Ovary (tissue), 9 donors: ENCODE data around the gene LAMP2. TPM values are rescaled to one million over a fixed set of nuclear protein-coding genes. Genes with fewer than 3 reads are reported as not detected.

Experiments
- DNase-seq, 5 donors: peaks; one replicate each; pipeline ENCODE4 v3.0.0-alpha.2; 2019 to 2020
- H3K27ac ChIP-seq, 2 donors: fragments of 200-600 bp; one replicate each; pipeline versions ENCODE4 v1.5.1 to v1.8.0; 2019 to 2022
- H3K27me3 ChIP-seq: fragments of 200-600 bp; one replicate; pipeline ENCODE4 v1.8.0; 2022
- H3K36me3 ChIP-seq: fragments of 200-600 bp; sonication (generic); one replicate; pipeline ENCODE4 v1.5.1; 2019
- H3K4me1 ChIP-seq: one replicate; pipeline ENCODE4 v1.8.1; 2013; ENCODE audit warnings: mild to moderate bottlenecking, moderate library complexity; ENCODE audit not compliant: insufficient read depth
- H3K4me3 ChIP-seq: fragments of 200-600 bp; sonication (generic); one replicate; pipeline ENCODE4 v1.5.1; 2017
- H3K9me3 ChIP-seq, 2 donors: fragments of 200-600 bp in 1 of 2; sonication (generic) in 1 of 2; one replicate each; pipeline versions ENCODE4 v1.5.1 to v1.8.1; 2013 to 2019; ENCODE audit warnings: mild to moderate bottlenecking in 1 of 2, moderate library complexity in 1 of 2
- CTCF ChIP-seq, 3 donors: fragments of 450-650 bp in 2 of 3; fragments of 200-600 bp in 1 of 3; IDR thresholded peaks; one replicate each; pipeline versions ENCODE4 v1.5.1 to v1.8.0; 2016 to 2022; ENCODE audit warnings: antibody characterized with exemption in 3 of 3, mild to moderate bottlenecking in 1 of 3
- EP300 ChIP-seq: sonication (generic); formaldehyde crosslinking; IDR thresholded peaks from one replicate; pipeline ENCODE4 v1.6.1; 2017; ENCODE audit warnings: antibody characterized with exemption
- POLR2A ChIP-seq: fragments of 450-650 bp; IDR thresholded peaks from one replicate; pipeline ENCODE4 v1.6.1; 2017; ENCODE audit warnings: antibody characterized with exemption, mild to moderate bottlenecking, moderate library complexity
- WGBS, 3 donors: extraction: QIAGEN DNeasy Blood & Tissue Kit in 1 of 3; methylation state at CpG; one replicate each; pipeline versions ENCODE4 v1.1.5 to v1.1.7; 2013 to 2017; 5-methylcytosine and 5-hydroxymethylcytosine counted together
- intact Hi-C, 4 donors: fragments of 100-400 bp; cut with DNase I; formaldehyde crosslinking; loops; one replicate each; pipeline versions ENCODE4 v1.11.0 to v1.15.1; 2022 to 2023
- polyA plus RNA-seq, 2 donors: library from polyadenylated mRNA; stranded (reverse); fragments of 200-250 nt in 1 of 2; fragments of 350-450 nt in 1 of 2; fragmentation: Illumina TruSeq in 1 of 2; extraction: RNeasy Lipid Tissue Mini Kit (QIAGEN cat#74804) in 1 of 2; gene quantifications; one replicate each; pipeline ENCODE4 v1.2.3, GENCODE V29; 2013 to 2014
- total RNA-seq, 7 donors: library from RNA; depleted of rRNA in 2 of 7; stranded (reverse); fragments of >200 nt in 2 of 7; fragmentation: NEBNext Ultra II Directional in 3 of 7; extraction: Animal tissue kit (Norgen Biotek cat#: 25700) in 3 of 7; gene quantifications; one replicate each; pipeline versions ENCODE4 v1.1.0 to v1.2.4, GENCODE V29; 2016 to 2023
- donor health status: DM: no; HTN: no; CAD: no; lungs with moderate emphysema.
- donor health status: DM: no; HTN: no; CAD: no.
- donor health status: Bipolar disorder and iron deficiency.
- donor health status: DM: yes; HTN: yes; CAD: no.
- donor health status: DM: no; HTN: no; CAD: no.
- donor health status: DM: yes; HTN: yes; CAD: no.

Gene LAMP2
- total and polyA plus RNA-seq, 9 donors = 55.2 to 170 (median 87.3) TPM

- intact Hi-C loops = no loop called here
- 27 to 51% (median 28%) methylated on average over 2 of the region's 2 CpGs for WGBS, 3 donors
- Histone ChIP-seq H3K36me3 (no peaks in the 10 kb centered on the region), H3K27ac (no peak overlapping the region), H3K27me3 (no peaks in the 10 kb centered on the region), H3K4me3 (no peak overlapping the region), H3K9me3 (no peaks in the 10 kb centered on the region), H3K4me1 (no peaks in the 10 kb centered on the region)
- DNase-seq = no peak
- TF ChIP-seq EP300 = no peak
- no peak for TF ChIP-seq POLR2A
- TF ChIP-seq CTCF (IDR thresholded peaks at IDR 0.05) = no peak
Observed at GRCh38 chrX:120419463-120419862, 49.6 kb downstream of the LAMP2 start.

DNA sequence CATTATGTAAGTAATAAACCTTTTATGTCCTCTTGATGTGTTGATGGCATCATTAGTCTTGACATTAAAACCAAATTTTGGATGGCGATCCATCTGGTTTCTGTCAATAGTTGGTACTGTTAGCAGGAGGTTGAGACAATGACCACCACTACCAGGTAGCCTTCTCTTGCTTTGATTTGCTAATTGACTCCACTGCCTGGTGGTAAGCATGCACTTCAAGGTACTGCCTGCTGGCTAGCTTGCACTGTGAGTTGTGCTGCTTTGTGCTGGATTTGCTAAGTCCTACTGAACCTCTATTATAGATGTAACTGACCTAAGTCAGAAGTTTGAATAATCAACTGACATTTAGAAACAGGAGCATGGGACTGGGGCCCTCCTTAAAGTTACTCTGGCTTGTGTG lies 60.9 kb downstream of the LAMP2 start:
- no peak for TF ChIP-seq POLR2A
- no peak for TF ChIP-seq CTCF (IDR thresholded peaks at IDR 0.05)
- TF ChIP-seq EP300 = no peak

GRCh38 chrX:120406638-120407037 lies 62.5 kb downstream of the LAMP2 start:
- H3K27me3 ChIP-seq = no peaks in the 10 kb centered on the region
- TF ChIP-seq POLR2A (no peak), CTCF (IDR thresholded peaks at IDR 0.05) (no peak), EP300 (no peak)
- 73 to 78% (median 78%) methylated on average over 5 of the region's 5 CpGs for WGBS, 3 donors
- no peaks in the 10 kb centered on the region for H3K36me3 ChIP-seq
- no peak overlapping the region for H3K27ac ChIP-seq
- DNase-seq = no peak
- intact Hi-C loops = no loop called here
- H3K4me3 ChIP-seq = no peak overlapping the region
- H3K9me3 ChIP-seq = no peaks in the 10 kb centered on the region
- no peaks in the 10 kb centered on the region for H3K4me1 ChIP-seq

More for the DNA sequence above, 60.9 kb downstream of the LAMP2 start:
- H3K36me3 ChIP-seq = no peaks in the 10 kb centered on the region
- no peaks in the 10 kb centered on the region for H3K4me1 ChIP-seq
- H3K27me3 ChIP-seq = no peaks in the 10 kb centered on the region
- intact Hi-C loops = no loop called here
- no peaks in the 10 kb centered on the region for H3K9me3 ChIP-seq
- H3K4me3 ChIP-seq = no peak overlapping the region
- DNase-seq = no peak
- 48 to 65% (median 51%) methylated on average over 1 of the region's 1 CpG for WGBS, 3 donors
- H3K27ac ChIP-seq = no peak overlapping the region

DNA sequence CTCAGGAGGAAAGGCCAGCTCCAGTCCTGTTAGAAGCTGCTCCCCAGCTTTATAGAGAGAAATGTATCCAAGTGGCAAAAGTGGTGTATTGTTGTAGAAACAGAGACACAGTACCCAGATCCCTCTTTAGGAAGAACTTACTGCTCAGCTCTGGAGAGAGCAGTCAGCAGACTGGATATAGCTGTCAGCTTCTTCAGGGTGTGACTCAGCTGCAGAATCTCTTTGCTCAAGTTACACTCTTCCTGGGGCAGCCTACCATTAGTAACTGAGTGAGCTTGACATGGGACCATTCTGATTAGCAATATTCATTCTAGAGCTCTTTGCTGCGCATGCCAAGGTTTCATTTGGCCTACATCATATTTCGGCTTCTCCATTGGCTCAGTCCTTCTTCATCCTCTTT lies 66.7 kb downstream of the LAMP2 start:
- 82 to 88% (median 83%) methylated on average over 2 of the region's 2 CpGs for WGBS, 3 donors
- H3K27me3 ChIP-seq = no peaks in the 10 kb centered on the region
- H3K4me1 ChIP-seq = no peaks in the 10 kb centered on the region
- intact Hi-C loops = no loop called here
- no peaks in the 10 kb centered on the region for H3K36me3 ChIP-seq
- H3K4me3 ChIP-seq = no peak overlapping the region
- no peak overlapping the region for H3K27ac ChIP-seq
- no peaks in the 10 kb centered on the region for H3K9me3 ChIP-seq
- no peak for DNase-seq
- TF ChIP-seq CTCF (IDR thresholded peaks at IDR 0.05) (no peak), POLR2A (no peak), EP300 (no peak)

DNA sequence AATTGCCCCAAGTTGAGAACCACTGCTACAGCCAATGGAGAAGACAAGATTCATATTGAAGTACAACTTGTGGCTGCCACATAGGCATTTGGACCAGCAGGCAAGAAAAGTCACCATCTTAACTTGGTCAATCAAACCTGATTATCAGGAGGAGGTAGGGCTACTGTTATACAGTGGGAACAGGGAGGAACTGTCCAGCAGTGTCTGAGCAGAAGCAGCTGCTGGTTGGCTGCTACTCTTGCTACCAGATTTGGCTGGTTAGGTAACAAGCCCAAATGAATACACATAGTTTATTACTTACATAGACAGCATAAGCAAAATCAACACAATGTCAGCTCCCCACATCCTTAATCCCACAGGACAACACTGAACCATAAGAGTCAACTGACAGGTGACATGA lies 67.8 kb downstream of the LAMP2 start:
- no peak overlapping the region for H3K4me3 ChIP-seq
- H3K27ac ChIP-seq = no peak overlapping the region
- DNase-seq = no peak
- H3K4me1 ChIP-seq = no peaks in the 10 kb centered on the region
- intact Hi-C loops = no loop called here
- no peak for TF ChIP-seq EP300
- no peak for TF ChIP-seq POLR2A
- TF ChIP-seq CTCF (IDR thresholded peaks at IDR 0.05) = no peak
- no peaks in the 10 kb centered on the region for H3K27me3 ChIP-seq
- H3K36me3 ChIP-seq = no peaks in the 10 kb centered on the region
- no peaks in the 10 kb centered on the region for H3K9me3 ChIP-seq
